Measurements from ENCODE around the gene PAK1.

PAK1 gene

DNA sequence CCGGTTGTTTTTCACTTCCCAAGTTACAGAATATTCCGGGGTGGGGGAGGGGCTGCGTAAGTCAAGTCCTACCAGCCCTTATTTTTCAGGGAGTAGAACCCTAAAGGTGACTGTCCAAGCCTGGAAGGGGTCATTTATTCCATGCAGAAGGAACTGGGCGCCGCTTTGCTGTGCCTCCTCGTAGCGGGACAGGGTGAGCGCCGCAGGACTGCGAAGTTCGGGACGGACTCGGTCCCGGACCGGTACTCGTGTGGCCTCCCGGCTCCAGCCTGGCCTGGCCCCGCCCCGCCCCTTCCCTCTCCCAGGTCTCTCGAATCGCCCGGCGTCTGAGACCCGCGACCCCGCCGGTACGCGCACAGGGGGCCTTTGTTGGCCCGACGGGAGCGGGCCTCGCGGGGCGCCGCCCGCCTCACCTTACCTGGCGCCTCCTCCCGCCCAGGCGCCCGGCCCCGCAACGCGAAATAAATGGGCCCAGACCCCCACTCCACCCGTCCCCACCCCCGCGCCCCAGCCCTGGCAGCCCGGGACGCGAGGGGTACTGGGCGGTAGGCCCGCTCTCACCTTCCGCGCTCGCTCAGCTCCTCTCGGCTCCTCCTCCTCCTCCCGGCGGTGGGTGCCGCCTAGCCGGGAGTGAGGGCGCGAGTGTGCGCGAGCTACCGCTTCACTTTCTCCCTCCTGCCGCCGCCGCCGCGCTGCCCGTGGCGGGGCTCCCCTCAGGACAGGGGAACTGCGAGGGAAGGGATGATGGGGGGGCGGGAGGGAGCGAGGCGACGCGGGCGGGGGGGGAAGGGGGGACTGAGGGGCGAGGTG lies 698 bp downstream of the PAK1 start:
- DNase-seq, result peak; percentile 49 to 54

- DNase-seq, result peak in 1 of 2 donors; percentile 28
Measured at GRCh38 chr11:77471558-77472193, 2.2 kb downstream of the PAK1 start.

- no peak for DNase-seq
Measured at GRCh38 chr11:77470971-77471370, 2.9 kb downstream of the PAK1 start.

DNA sequence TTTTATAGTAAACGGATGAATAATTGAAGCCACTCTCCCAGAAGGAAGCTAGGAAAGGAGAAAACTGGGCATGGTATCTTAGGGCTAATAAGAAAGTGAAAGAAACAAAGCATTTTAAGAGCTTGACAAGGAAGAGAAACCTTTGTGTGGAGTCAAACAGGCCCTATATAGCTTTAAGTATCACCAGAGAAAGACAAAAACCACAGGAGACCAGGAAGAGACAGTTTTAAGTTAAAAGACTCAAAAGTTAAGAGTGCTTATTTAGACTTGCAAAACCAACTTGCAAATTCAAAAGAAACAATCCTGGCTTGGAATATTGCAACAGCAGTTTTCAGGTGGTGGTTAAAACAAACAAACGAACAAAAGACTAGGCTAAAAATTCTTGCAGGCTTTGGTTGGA lies 3.4 kb downstream of the PAK1 start:
- no peak for DNase-seq

GRCh38 chr11:77468527-77468926 lies 5.4 kb downstream of the PAK1 start:
- no peak for DNase-seq

DNA sequence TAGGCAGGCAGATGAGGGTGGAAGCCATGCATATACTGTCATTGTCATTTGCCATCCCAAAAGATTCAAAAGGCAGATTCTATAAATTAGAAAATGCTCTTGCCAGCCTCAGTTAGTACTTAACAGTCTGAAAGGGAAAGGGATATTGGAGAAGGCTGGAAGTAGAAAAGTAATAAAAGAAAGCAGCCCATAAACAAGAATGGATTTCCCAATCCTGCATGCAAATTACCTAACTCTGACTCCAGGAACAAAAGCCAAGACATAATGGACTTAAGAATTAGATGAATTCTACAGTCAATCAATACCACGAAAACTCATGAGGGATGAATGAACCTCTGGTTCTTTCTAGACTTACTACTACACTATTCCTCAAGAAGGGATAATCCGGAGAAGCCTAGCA lies 5.9 kb downstream of the PAK1 start:
- DNase-seq, result no peak

DNA sequence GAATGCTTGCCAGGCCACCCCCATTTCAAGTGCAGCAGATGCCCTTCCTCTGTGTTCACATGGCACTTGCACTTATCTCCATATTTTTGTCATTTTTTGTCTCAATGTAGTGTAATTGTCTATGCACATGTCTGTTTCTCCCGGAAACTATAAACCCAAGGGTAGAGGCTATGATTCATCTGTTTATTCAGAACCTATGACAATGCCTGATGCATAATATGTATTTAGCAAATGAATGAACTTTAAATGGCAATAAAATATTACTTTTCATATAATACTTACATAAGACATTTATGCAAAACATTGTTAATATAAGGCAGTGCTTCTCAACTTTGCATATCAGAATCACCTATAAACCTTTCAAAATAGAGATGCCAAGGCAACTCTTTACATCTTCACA lies 6.7 kb downstream of the PAK1 start:
- no peak for DNase-seq

GRCh38 chr11:77457340-77457739 lies 16.6 kb downstream of the PAK1 start:
- no peak for DNase-seq

DNA sequence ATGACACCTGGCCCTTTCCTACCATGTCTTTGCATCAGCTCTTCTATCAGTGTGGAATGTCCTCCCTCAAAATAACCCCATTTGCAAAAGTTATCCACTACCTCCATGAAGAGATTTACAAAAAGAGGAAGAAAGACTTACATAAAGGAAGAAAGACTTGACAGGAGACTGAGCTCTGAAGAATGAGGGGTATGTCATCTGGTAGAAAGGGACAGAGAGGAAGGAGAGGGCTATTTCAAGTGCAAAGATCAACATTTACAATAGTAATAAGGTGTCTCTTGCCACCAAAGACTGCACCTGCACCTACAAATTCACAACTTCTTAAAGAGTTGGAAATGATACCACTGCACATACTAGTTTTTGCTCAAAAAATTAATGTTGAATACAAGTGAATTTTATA lies 18.2 kb downstream of the PAK1 start:
- no peak for DNase-seq

DNA sequence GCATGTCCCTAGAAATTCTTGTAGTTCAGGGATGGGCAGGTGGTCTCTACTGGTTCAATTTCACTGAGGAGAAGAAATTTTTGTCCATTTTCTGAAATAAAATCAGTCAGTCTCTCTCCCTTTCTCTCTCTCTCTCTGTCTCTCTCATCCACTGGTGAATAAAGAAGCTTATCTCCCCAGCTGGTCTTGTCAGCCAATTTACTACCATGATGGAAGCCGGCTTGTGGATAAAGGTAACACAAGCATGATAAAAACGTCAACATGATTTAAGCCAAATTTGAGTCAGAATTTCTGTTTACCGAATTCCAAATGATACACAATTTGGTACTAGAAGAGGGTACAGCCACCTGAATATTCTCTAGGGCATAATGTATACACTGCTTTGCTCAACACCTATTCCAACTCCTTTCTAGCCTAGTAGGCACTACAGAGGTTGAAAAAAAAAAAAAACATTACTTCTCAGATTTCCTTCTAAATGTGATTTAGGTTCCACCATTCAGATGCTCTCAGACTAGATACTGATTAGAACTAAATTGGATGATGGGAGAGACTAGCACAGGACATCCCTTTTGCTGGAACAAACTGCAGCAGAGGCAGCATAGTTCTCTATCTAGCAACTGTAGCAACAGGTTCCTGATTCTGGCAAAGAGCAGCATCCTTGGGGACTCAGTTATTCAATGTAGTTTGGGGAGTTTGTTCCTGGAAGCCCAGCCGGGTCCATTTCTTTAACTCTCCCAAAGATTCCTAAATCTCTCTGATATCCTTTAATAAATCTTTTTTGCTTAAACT lies 18.8 kb downstream of the PAK1 start:
- DNase-seq, result no peak

- DNase-seq, result no peak
Measured at GRCh38 chr11:77450227-77450626, 23.7 kb downstream of the PAK1 start.

DNA sequence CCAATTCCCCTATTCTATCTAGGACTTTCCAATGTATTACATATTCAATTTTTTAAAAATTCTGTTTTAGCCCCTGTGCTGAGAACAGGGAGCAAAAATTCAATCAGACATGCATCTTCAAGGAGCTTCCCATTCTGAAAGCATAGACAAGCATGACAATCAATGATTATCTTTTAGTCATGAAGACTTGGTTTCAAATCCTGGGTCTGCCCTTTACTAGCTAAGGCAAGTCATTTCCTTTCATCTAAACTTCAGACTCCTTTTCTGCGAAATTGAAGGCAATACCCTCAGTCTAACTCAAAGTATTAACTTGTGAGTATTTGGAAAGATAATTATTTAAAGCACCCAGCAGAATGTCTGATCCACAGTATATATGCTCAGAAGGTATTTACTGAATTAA lies 24.1 kb downstream of the PAK1 start:
- DNase-seq, result no peak

DNA sequence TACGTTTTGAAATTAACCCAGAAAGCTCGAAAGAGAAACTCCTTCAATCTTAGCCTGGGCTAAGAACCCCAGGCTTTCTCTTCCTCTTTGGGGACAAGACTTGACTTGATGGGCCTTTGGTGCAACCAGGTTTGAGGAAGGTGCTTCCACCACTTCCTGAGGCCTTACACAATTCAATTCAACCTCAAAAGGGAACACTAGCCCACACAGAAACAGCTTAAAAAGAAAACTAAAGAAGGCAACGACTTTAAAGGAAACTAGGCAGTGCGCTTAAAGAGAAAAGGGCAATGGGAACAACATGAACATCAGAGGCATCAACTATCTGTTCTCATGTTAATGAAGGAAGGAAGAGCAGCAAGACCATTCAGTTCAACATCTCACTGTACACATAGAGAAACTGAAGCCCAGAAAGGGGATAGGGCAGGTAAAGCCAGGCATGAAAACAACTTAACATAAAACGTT lies 24.8 kb downstream of the PAK1 start:
- DNase-seq, result peak in 1 of 2 donors; percentile 15

DNA sequence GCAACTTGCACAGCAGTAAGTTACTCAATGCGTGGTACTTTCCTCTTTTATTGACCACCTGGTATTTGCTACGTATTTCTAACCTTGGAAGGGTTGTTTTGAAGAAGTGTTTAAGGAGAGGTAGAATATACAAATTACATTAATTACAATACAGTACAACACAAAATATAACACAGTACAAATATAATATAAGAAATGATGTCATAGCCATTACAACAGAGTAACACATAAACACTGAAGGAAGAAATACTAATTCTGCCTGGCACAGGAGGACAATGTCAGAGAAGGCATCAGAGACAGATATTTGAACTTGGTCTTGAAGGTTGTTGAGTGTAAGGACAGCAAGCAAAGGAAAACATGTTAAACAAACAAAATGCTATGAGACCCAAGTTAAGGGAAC lies 25.6 kb downstream of the PAK1 start:
- DNase-seq, result no peak

- no peak for DNase-seq
Measured at GRCh38 chr11:77446911-77447629, 26.8 kb downstream of the PAK1 start.

DNA sequence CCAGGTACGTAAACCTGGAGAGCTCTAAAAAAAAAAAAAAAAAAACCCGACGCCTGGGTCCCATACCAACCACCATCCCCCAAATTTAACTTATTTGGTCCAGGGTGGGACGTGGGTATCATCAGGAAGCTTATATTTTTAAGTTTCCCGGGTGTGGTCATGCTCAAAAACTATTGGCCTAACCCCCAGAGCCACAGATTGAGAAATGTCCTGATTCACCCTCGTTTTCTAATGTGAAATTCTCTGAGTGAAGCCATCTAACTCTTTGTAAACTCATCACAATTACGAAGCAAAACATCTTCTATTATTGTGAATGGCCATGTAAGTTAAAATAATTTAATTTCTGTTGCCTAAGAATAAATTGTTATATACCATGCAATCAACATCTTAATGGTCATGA lies 29.6 kb downstream of the PAK1 start:
- DNase-seq, result no peak

GRCh38 chr11:77442394-77443053 lies 31.4 kb downstream of the PAK1 start:
- DNase-seq, result no peak

DNA sequence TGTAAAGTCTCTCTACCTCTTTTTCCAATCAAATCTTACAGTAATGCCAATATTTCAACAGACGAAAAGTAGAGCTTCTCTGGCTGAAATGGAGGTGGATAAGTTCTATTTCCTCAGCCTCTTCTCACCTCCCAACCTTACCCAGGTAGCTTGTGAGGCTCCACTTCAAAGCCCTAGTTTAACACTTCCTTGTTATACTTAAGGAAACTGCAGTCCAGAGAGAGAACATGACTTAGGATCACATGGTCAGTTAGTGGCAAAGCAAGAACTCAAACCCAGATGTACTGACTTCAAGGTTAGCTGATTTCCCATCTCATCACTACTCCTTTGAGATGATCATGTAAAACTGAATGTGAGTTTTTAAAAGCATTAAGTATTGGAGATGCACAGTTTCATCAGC lies 32.5 kb downstream of the PAK1 start:
- no peak for DNase-seq

DNA sequence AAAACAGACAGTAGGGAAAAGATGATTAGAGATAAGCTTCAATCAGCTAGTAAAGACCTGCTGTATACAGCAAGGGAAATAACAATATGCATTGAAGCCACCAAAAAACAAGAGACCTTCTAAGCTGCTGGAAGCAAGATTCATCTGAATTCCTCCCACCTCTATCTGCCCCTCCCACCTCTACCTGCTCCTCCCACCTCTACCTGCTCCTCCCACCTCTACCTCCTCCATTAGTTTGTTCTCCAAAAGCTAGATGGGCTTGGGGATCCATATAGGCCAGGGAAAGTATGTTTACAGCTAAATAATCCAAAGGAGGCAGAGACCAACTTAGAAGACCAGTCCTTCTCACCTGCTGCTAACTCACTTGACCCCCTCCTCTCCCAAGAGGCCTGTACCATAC lies 33.2 kb downstream of the PAK1 start:
- no peak for DNase-seq

DNA sequence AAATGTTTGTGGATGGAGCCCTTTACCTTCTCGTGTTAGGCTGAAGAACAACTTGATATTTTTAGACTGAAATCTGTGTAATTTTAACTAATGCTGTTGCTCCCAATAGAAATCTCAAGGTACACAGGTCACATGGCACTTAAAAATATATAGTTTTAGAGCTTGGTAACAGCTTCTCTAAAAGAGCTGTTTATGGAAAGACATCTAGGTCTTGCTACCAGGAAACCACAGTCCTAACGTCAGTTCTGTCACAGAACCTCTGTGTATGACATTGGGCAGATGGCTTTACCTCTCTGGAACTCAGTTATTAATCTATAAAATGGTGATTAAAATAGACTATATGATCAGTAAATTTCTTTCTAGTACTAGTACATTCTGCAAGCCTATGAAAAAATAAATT lies 35.4 kb downstream of the PAK1 start:
- DNase-seq, result no peak

DNA sequence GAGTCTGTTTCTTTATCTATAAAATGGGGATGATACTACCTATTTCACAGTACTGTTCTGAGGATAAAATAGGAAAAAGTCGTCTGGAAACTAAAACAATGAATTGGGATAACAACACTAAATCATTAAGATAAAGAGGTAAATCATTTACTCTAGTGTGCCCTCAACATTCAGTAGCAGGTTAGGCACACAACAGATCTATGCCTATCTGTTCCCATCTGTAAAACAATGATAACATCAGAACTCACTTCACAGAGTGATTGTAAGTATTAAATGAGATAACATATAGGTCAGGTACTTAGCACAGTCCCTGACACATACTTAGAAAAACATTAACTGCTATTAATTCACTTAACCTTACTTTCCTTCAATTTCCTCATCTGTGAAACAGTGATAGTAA lies 36.9 kb downstream of the PAK1 start:
- DNase-seq, result no peak

GRCh38 chr11:77436506-77436905 lies 37.4 kb downstream of the PAK1 start:
- no peak for DNase-seq

DNA sequence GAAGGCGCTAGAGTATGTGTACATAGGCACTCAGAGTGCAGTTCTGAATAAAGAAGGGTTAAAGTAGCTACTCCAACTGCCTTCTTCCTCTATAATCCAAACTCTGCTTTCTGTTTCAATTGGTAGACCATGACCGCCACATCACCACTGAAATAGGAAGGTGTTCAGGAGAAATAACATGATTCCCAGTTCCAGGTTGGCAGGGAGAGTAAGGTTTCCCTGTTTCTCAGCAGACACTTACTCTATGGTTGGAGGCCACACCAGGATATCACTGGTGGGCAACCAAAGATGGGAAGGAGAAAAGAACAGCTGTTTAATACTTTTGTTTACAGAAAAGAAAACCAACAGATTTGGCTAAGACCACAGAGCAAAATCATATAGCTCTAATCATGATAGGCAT lies 37.9 kb downstream of the PAK1 start:
- DNase-seq, result no peak
